NCI-H2227 treated with DMSO at 0.1 percent for 48 hours (cell line): ENCODE data around the gene NBPF9.
"Not testable (repeated sequence)": the region's sequence is repeated elsewhere in the genome, so short reads cannot be mapped to it uniquely, and the experiment has no call there.

ENCODE experiments used
- DNase-seq: peaks from one replicate; lab custom pipeline; 2025; lab: John Stamatoyannopoulos, UW

NBPF9 gene

GRCh38 chr1:149015522-149015921 is 87.8 kb downstream of the NBPF9 start:
- not testable (repeated sequence) for DNase-seq

- not testable (repeated sequence) for DNase-seq
Measured at GRCh38 chr1:149013513-149013912, 89.8 kb downstream of the NBPF9 start.

- DNase-seq: not testable (repeated sequence)
Measured at GRCh38 chr1:149012599-149012998, 90.8 kb downstream of the NBPF9 start.

GRCh38 chr1:149009761-149010160 is 93.6 kb downstream of the NBPF9 start:
- not testable (repeated sequence) for DNase-seq

GRCh38 chr1:149008769-149009168 is 94.6 kb downstream of the NBPF9 start:
- not testable (repeated sequence) for DNase-seq

GRCh38 chr1:149008326-149008725 is 95.0 kb downstream of the NBPF9 start:
- not testable (repeated sequence) for DNase-seq
